Measurements from ENCODE around the gene GSTO1. TPM values are rescaled to one million over a fixed set of nuclear protein-coding genes. Genes with fewer than 3 reads are reported as not detected.

Gene GSTO1
- total and polyA plus RNA-seq, 2 of the 13 experiments (the other 11 are each of a cell fraction or from before 2014, with no cell fraction given): 228 to 300 TPM

DNA sequence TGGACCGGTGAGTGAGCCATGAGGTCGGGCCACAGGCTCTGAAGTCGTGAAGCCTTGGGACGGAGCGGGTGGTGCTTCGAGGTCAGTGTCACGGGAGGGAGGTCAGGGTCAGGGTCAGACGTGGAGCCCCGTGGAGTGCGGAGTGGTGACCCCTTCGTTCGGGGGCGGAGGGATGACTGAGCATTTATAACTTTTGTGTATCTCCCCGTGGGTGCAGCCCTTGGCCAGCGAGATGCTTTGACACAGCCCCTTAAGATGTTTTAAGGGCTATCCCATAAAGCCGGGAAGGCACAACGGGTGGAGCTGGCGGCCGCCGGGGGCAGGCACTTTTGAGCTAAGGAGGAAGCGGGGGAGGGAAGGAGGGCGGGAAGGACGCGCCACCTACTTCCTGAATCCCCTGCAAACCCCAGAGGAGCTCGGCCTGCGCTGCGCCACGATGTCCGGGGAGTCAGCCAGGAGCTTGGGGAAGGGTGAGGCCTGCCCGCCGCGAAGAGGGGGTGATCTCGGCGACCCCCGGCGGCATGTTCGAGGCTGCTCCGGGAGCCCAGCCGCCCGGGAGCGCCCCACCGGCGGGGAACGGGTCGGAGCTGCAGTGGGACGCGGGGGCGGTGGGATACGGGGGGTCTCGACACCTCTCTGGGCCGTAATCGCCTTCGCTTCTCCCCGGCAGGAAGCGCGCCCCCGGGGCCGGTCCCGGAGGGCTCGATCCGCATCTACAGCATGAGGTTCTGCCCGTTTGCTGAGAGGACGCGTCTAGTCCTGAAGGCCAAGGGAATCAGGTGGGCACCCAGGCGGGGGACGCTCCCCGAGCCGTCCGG lies at the start of gene GSTO1 (continued):
- TF ChIP-seq KDM2A (CRISPR knock-in tag; IDR thresholded peaks at IDR 0.05; ENCODE audit: borderline replicate concordance, low read depth): peak; percentile 78
- TF ChIP-seq, protein P1, sequence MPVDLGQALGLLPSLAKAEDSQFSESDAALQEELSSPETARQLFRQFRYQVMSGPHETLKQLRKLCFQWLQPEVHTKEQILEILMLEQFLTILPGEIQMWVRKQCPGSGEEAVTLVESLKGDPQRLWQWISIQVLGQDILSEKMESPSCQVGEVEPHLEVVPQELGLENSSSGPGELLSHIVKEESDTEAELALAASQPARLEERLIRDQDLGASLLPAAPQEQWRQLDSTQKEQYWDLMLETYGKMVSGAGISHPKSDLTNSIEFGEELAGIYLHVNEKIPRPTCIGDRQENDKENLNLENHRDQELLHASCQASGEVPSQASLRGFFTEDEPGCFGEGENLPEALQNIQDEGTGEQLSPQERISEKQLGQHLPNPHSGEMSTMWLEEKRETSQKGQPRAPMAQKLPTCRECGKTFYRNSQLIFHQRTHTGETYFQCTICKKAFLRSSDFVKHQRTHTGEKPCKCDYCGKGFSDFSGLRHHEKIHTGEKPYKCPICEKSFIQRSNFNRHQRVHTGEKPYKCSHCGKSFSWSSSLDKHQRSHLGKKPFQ (CRISPR knock-in tag; IDR thresholded peaks at IDR 0.05; ENCODE audit: insufficient replicate concordance): peak; percentile 72
- TF ChIP-seq ZNF44 (CRISPR knock-in tag; IDR thresholded peaks at IDR 0.05): no peak
- no peak for TF ChIP-seq ZNF737 (CRISPR knock-in tag; IDR thresholded peaks at IDR 0.05; ENCODE audit: borderline replicate concordance)
- TF ChIP-seq, protein P2, sequence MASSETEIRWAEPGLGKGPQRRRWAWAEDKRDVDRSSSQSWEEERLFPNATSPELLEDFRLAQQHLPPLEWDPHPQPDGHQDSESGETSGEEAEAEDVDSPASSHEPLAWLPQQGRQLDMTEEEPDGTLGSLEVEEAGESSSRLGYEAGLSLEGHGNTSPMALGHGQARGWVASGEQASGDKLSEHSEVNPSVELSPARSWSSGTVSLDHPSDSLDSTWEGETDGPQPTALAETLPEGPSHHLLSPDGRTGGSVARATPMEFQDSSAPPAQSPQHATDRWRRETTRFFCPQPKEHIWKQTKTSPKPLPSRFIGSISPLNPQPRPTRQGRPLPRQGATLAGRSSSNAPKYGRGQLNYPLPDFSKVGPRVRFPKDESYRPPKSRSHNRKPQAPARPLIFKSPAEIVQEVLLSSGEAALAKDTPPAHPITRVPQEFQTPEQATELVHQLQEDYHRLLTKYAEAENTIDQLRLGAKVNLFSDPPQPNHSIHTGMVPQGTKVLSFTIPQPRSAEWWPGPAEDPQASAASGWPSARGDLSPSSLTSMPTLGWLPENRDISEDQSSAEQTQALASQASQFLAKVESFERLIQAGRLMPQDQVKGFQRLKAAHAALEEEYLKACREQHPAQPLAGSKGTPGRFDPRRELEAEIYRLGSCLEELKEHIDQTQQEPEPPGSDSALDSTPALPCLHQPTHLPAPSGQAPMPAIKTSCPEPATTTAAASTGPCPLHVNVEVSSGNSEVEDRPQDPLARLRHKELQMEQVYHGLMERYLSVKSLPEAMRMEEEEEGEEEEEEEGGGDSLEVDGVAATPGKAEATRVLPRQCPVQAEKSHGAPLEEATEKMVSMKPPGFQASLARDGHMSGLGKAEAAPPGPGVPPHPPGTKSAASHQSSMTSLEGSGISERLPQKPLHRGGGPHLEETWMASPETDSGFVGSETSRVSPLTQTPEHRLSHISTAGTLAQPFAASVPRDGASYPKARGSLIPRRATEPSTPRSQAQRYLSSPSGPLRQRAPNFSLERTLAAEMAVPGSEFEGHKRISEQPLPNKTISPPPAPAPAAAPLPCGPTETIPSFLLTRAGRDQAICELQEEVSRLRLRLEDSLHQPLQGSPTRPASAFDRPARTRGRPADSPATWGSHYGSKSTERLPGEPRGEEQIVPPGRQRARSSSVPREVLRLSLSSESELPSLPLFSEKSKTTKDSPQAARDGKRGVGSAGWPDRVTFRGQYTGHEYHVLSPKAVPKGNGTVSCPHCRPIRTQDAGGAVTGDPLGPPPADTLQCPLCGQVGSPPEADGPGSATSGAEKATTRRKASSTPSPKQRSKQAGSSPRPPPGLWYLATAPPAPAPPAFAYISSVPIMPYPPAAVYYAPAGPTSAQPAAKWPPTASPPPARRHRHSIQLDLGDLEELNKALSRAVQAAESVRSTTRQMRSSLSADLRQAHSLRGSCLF (CRISPR knock-in tag; IDR thresholded peaks at IDR 0.05; ENCODE audit: borderline replicate concordance): no peak
- peak; percentile 42; the same call in 1 of the 2 replicates for TF ChIP-seq ZBTB38 (CRISPR knock-in tag; IDR thresholded peaks at IDR 0.05)
- peak; percentile 63; the same call in 1 of the 2 replicates for TF ChIP-seq ZNF563 (CRISPR knock-in tag; IDR thresholded peaks at IDR 0.05)
- peak; percentile 86 for TF ChIP-seq GABPB1 (CRISPR knock-in tag; IDR thresholded peaks at IDR 0.05)
- peak; percentile 41; the same call in 1 of the 2 replicates for TF ChIP-seq MEF2D (CRISPR knock-in tag; IDR thresholded peaks at IDR 0.05)
- TF ChIP-seq, protein P3, sequence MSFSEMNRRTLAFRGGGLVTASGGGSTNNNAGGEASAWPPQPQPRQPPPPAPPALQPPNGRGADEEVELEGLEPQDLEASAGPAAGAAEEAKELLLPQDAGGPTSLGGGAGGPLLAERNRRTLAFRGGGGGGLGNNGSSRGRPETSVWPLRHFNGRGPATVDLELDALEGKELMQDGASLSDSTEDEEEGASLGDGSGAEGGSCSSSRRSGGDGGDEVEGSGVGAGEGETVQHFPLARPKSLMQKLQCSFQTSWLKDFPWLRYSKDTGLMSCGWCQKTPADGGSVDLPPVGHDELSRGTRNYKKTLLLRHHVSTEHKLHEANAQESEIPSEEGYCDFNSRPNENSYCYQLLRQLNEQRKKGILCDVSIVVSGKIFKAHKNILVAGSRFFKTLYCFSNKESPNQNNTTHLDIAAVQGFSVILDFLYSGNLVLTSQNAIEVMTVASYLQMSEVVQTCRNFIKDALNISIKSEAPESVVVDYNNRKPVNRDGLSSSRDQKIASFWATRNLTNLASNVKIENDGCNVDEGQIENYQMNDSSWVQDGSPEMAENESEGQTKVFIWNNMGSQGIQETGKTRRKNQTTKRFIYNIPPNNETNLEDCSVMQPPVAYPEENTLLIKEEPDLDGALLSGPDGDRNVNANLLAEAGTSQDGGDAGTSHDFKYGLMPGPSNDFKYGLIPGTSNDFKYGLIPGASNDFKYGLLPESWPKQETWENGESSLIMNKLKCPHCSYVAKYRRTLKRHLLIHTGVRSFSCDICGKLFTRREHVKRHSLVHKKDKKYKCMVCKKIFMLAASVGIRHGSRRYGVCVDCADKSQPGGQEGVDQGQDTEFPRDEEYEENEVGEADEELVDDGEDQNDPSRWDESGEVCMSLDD (CRISPR knock-in tag; IDR thresholded peaks at IDR 0.05; ENCODE audit: borderline replicate concordance): no peak
- TF ChIP-seq HOXA3 (CRISPR knock-in tag; IDR thresholded peaks at IDR 0.05): peak; percentile 59; the same call in 1 of the 2 replicates
- no peak for TF ChIP-seq ZNF570 (CRISPR knock-in tag; IDR thresholded peaks at IDR 0.05; ENCODE audit: borderline replicate concordance)
- TF ChIP-seq ZNF496 (CRISPR knock-in tag; IDR thresholded peaks at IDR 0.05; ENCODE audit: insufficient replicate concordance): no peak
- TF ChIP-seq SCMH1 (CRISPR knock-in tag; IDR thresholded peaks at IDR 0.05; ENCODE audit: borderline replicate concordance): no peak
- TF ChIP-seq HES4 (CRISPR knock-in tag; IDR thresholded peaks at IDR 0.05; ENCODE audit: borderline replicate concordance): peak; percentile 82

Measured in HepG2 (cell line).